ENCODE measurements around the gene TNS1. TPM values are rescaled to one million over a fixed set of nuclear protein-coding genes. Genes with fewer than 3 reads are reported as not detected.

The TNS1 gene
- total RNA-seq, 1 donor from 2014 or later = 14.5 TPM

GRCh38 chr2:218006741-218007140 is 3.9 kb upstream of the TNS1 start:
- Mint-ChIP-seq H3K4me1 (peaks cover 35% of the 10 kb centered on the region), H3K9me3 (no peaks in the 10 kb centered on the region), H3K4me3 (no peak overlapping the region), H3K36me3 (ENCODE audit: low read depth) (no peaks in the 10 kb centered on the region), H3K27ac (ENCODE audit: unreplicated experiment) (no peak overlapping the region), H3K27me3 (ENCODE audit: low read depth) (peaks cover 30% of the 10 kb centered on the region)
- DNase-seq (ENCODE audit: low read depth, low spot score) = no peak
- TF ChIP-seq CTCF (conservative IDR thresholded peaks at IDR 0.05) = no peak

DNA sequence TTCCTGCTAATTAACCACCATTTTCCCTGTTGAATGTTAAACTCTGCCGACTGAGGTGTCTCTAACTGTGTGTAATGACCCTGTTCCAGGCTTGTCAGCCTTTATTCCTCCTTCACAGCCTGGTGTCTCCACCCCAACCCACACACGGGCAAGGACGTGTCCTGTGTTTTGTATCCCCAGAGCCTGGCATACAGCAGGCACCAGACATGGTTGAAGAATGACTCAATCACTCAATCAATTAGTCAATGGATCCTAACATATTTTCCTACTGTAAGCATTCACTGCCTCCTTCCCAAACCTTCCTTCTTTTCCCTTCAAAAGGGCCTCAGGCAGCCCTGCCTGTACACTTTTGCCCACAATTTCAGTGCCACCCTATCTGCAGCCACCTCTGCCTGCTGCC is 2.7 kb upstream of the TNS1 start:
- Mint-ChIP-seq H3K4me3 (no peak overlapping the region), H3K9me3 (no peaks in the 10 kb centered on the region), H3K27me3 (ENCODE audit: low read depth) (peaks cover 23% of the 10 kb centered on the region), H3K36me3 (ENCODE audit: low read depth) (no peaks in the 10 kb centered on the region), H3K27ac (ENCODE audit: unreplicated experiment) (no peak overlapping the region), H3K4me1 (peaks cover 33% of the 10 kb centered on the region)
- no peak for TF ChIP-seq CTCF (conservative IDR thresholded peaks at IDR 0.05)
- DNase-seq (ENCODE audit: low read depth, low spot score) = no peak

- peak overlapping the region; percentile 27 for H3K4me3 Mint-ChIP-seq
- H3K9me3 Mint-ChIP-seq = no peaks in the 10 kb centered on the region
- H3K27me3 Mint-ChIP-seq (ENCODE audit: low read depth) = peaks cover 23% of the 10 kb centered on the region
- H3K36me3 Mint-ChIP-seq (ENCODE audit: low read depth) = no peaks in the 10 kb centered on the region
- no peak for DNase-seq (ENCODE audit: low read depth, low spot score)
- TF ChIP-seq CTCF (conservative IDR thresholded peaks at IDR 0.05) = no peak
- peaks cover 38% of the 10 kb centered on the region for H3K4me1 Mint-ChIP-seq
- H3K27ac Mint-ChIP-seq (ENCODE audit: unreplicated experiment) = no peak overlapping the region
These were observed 2.2 kb upstream of the TNS1 start for GRCh38 chr2:218005028-218005427.

GRCh38 chr2:218003981-218004419 is 1.2 kb upstream of the TNS1 start:
- H3K27ac Mint-ChIP-seq (ENCODE audit: unreplicated experiment) = peak overlapping the region; percentile 81
- H3K4me3 Mint-ChIP-seq = peak overlapping the region; percentile 78
- no peaks in the 10 kb centered on the region for H3K9me3 Mint-ChIP-seq
- peaks cover 42% of the 10 kb centered on the region for H3K4me1 Mint-ChIP-seq
- no peak for TF ChIP-seq CTCF (conservative IDR thresholded peaks at IDR 0.05)
- DNase-seq (ENCODE audit: low read depth, low spot score) = no peak
- H3K27me3 Mint-ChIP-seq (ENCODE audit: low read depth) = peaks cover 13% of the 10 kb centered on the region
- no peaks in the 10 kb centered on the region for H3K36me3 Mint-ChIP-seq (ENCODE audit: low read depth)

- Mint-ChIP-seq H3K36me3 (ENCODE audit: low read depth) (no peaks in the 10 kb centered on the region), H3K27me3 (ENCODE audit: low read depth) (peaks cover 7% of the 10 kb centered on the region), H3K4me3 (peak overlapping the region; percentile 79), H3K4me1 (peaks cover 42% of the 10 kb centered on the region), H3K9me3 (no peaks in the 10 kb centered on the region), H3K27ac (ENCODE audit: unreplicated experiment) (peak overlapping the region; percentile 87)
- no peak for DNase-seq (ENCODE audit: low read depth, low spot score)
- no peak for TF ChIP-seq CTCF (conservative IDR thresholded peaks at IDR 0.05)
These were observed 618 bp upstream of the TNS1 start for GRCh38 chr2:218003281-218003944.

All from neural crest cell (in vitro differentiated cells).